HUES48 (cell line): ENCODE results near the gene SUN1.
"Not testable (repeated sequence)": the region's sequence is repeated elsewhere in the genome, so short reads cannot be mapped to it uniquely, and the experiment has no call there.

Experiments used
- H3K27ac ChIP-seq: one replicate; pipeline ENCODE4 v1.7.0; 2013; ENCODE audit warnings: low read depth, low read length, inconsistent platforms
- H3K27me3 ChIP-seq: 2 replicates; pipeline ENCODE4 v1.6.1; 2013; ENCODE audit warnings: mild to moderate bottlenecking, low read length; ENCODE audit not compliant: control insufficient read depth, insufficient read depth
- H3K36me3 ChIP-seq: 2 replicates; pipeline ENCODE4 v1.6.1; 2013; ENCODE audit warnings: low read length; ENCODE audit not compliant: control insufficient read depth, insufficient read depth
- H3K4me1 ChIP-seq: 2 replicates; pipeline ENCODE4 v1.6.1; 2013; ENCODE audit warnings: mild to moderate bottlenecking, low read length; ENCODE audit not compliant: control insufficient read depth, insufficient read depth
- H3K4me3 ChIP-seq: 2 replicates; pipeline ENCODE4 v1.5.1; 2013; ENCODE audit warnings: mild to moderate bottlenecking, low read depth, low read length
- H3K9ac ChIP-seq: 2 replicates; pipeline ENCODE4 v1.6.1; 2013; ENCODE audit warnings: mild to moderate bottlenecking, low read depth, low read length, moderate library complexity
- H3K9me3 ChIP-seq: 2 replicates; pipeline ENCODE4 v1.6.1; 2013; ENCODE audit warnings: low read length; ENCODE audit not compliant: control insufficient read depth, insufficient read depth

The SUN1 gene

DNA sequence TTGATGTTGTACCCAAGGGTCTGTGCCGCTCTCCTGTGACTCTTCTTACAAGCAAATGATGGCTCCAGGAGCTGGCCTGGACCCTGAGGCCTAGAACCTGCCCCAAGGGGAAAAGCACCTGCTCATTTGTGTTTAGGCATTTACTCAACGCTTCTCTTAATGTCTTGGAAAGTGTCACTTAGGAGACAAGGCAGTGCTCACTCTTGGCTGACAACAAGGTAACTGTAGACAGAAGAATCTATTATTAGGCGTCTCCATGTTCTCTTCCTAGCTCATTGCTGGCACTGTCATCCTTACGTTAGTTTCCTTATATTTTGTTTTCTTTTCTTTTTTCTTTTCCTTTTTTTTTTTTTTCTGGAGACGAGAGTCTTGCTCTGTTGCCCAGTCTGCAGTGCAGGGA is 38.1 kb upstream of the SUN1 start:
- Histone ChIP-seq H3K27ac (no peak overlapping the region), H3K9me3 (0 out of 2 replicates have a peak, but pooled peaks cover 4% of the 10 kb centered on the region), H3K4me3 (no peak overlapping the region), H3K4me1 (no peaks in the 10 kb centered on the region), H3K27me3 (no peaks in the 10 kb centered on the region), H3K36me3 (no peaks in the 10 kb centered on the region), H3K9ac (no peak overlapping the region)

DNA sequence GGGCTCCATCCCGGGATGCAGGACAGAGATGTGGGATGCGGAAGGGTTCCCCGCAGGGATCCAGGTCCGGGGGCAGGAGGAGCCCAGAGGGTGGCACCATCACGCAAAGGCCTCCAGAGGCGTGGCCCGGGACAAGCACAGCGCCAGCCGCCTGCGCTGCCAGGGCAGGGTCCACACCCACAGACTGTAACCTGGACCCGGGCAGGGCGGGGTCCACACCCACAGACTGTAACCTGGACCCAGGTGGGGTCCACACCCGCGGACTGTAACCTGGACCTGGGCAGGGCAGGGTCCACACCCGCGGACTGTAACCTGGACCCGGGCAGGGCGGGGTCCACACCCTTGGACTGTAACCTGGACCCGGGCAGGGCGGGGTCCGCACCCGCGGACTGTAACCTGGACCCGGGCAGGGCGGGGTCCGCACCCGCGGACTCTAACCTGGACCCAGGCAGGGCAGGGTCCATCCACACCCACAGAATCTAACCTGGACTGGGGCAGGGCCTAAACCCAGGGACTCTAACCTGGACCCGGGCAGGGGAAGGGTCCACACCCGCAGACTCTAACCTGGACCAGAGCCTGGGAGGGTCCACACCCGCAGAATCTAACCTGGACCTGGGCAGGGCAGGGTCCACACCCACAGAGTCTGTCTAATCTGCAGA is 37.5 kb upstream of the SUN1 start:
- H3K4me3 ChIP-seq, result no peak overlapping the region
- H3K36me3 ChIP-seq, result no peaks in the 10 kb centered on the region
- H3K27ac ChIP-seq, result no peak overlapping the region
- H3K27me3 ChIP-seq, result no peaks in the 10 kb centered on the region
- 0 out of 2 replicates have a peak, but pooled peaks cover 5% of the 10 kb centered on the region for H3K9me3 ChIP-seq
- no peaks in the 10 kb centered on the region for H3K4me1 ChIP-seq
- H3K9ac ChIP-seq, result no peak overlapping the region

- not testable (repeated sequence) for H3K4me3 ChIP-seq, H3K27ac ChIP-seq, H3K9me3 ChIP-seq, H3K9ac ChIP-seq, H3K36me3 ChIP-seq, H3K27me3 ChIP-seq, H3K4me1 ChIP-seq
Measured at GRCh38 chr7:796434-797169, 35.7 kb upstream of the SUN1 start.

DNA sequence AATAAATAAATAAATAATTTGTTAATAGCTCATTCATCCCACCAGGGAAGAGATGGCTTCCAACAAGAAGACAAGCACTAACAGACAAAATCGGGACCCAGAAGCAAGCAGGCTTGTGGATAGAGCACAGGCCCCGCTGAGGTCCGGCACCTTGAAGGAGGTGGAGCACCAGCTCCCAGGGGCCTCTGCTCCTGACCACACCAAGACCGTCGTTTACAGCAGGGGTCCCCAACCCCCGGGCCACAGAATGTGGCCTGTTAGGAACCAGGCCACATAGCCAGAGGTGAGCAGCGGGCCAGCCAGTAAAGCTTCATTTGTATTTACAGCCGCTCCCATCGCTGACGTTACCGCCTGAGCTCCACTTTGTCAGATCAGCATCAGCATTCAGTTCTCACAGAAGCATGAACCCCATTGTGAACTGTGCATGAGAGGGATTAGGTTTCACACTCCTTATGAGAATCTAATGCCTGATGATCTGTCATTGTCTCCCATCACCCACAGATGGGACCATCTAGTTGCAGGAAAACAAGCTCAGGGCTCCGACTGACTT is 33.3 kb upstream of the SUN1 start:
- no peaks in the 10 kb centered on the region for H3K27me3 ChIP-seq
- H3K9ac ChIP-seq, result no peak overlapping the region
- H3K4me1 ChIP-seq, result no peaks in the 10 kb centered on the region
- H3K9me3 ChIP-seq, result 0 out of 2 replicates have a peak, but pooled peaks cover 5% of the 10 kb centered on the region
- H3K27ac ChIP-seq, result no peak overlapping the region
- no peaks in the 10 kb centered on the region for H3K36me3 ChIP-seq
- no peak overlapping the region for H3K4me3 ChIP-seq

DNA sequence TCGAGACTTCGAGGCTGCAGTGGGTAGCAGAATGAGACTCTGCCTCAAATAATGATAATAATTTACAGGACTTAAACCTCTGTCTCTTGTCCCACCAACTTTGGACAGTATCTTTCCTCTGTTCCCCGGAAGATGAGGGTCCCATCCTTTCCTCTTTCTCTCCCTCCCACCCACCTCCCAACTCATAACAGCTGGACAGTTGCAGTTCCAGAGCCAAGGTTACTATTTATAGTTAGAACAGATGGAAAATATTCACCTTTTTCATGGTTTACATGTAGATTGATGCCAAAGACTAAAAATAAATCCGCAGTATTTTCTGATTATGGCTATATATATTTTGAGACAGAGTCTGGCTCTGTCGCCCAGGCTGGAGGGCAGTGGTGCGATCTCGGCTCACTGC is 31.6 kb upstream of the SUN1 start:
- 0 out of 2 replicates have a peak, but pooled peaks cover 5% of the 10 kb centered on the region for H3K9me3 ChIP-seq
- H3K27ac ChIP-seq, result no peak overlapping the region
- no peaks in the 10 kb centered on the region for H3K4me1 ChIP-seq
- no peak overlapping the region for H3K9ac ChIP-seq
- H3K36me3 ChIP-seq, result no peaks in the 10 kb centered on the region
- H3K4me3 ChIP-seq, result no peak overlapping the region
- H3K27me3 ChIP-seq, result no peaks in the 10 kb centered on the region

DNA sequence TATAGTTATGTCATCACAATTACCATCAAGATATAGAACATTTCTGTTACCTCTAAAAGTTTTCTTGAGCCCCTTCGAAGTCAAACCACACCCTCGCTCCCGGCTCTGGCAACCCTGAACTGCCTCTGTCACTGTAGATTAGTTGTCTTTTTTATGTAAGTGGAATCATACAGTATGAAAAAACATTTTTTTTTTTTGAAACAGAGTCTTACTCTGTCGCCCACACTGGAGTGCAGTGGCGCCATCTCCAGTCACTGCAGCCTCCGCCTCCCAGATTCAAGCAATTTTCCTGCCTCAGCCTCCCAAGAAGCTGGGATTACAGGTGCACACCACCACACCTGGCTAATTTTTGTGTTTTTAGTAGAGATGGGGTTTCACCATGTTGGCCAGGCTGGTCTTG is 30.9 kb upstream of the SUN1 start:
- H3K27ac ChIP-seq, H3K4me1 ChIP-seq, H3K4me3 ChIP-seq, H3K9me3 ChIP-seq, H3K36me3 ChIP-seq, H3K27me3 ChIP-seq, H3K9ac ChIP-seq: not testable (repeated sequence)

DNA sequence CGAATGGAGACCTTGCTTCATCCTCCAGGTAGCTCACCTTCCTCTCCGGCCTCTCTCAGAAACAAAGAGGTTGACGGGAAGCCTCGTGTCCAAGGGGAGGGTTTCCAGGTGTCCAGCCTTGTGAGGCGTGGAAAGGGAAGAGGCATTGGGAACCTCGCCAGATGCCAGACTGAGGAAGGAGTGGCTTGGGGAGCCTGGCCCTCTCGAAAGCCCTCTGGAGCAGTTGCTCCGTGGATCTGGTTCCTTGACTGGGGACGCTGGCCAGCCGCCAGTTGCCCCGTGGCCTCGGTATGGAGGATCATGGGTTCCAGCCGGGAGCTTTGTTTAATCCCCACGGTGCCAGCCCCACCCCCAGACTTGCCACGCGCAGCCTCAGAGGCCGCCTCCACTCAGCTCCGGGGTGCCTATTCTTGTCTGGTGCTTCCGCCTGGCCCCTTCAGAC is 30.3 kb upstream of the SUN1 start:
- H3K9me3 ChIP-seq, result 0 out of 2 replicates have a peak, but pooled peaks cover 5% of the 10 kb centered on the region
- H3K4me1 ChIP-seq, result no peaks in the 10 kb centered on the region
- H3K27me3 ChIP-seq, result no peaks in the 10 kb centered on the region
- H3K27ac ChIP-seq, result no peak overlapping the region
- no peaks in the 10 kb centered on the region for H3K36me3 ChIP-seq
- no peak overlapping the region for H3K4me3 ChIP-seq
- H3K9ac ChIP-seq, result no peak overlapping the region

GRCh38 chr7:802500-803242 is 29.6 kb upstream of the SUN1 start:
- H3K27ac ChIP-seq, result no peak overlapping the region
- no peaks in the 10 kb centered on the region for H3K27me3 ChIP-seq
- H3K4me1 ChIP-seq, result no peaks in the 10 kb centered on the region
- no peaks in the 10 kb centered on the region for H3K36me3 ChIP-seq
- H3K4me3 ChIP-seq, result no peak overlapping the region
- no peak overlapping the region for H3K9ac ChIP-seq
- 0 out of 2 replicates have a peak, but pooled peaks cover 5% of the 10 kb centered on the region for H3K9me3 ChIP-seq

- Histone ChIP-seq H3K9ac (no peak overlapping the region), H3K9me3 (0 out of 2 replicates have a peak, but pooled peaks cover 5% of the 10 kb centered on the region), H3K27me3 (no peaks in the 10 kb centered on the region), H3K36me3 (no peaks in the 10 kb centered on the region), H3K4me3 (no peak overlapping the region), H3K27ac (no peak overlapping the region), H3K4me1 (no peaks in the 10 kb centered on the region)
Measured at GRCh38 chr7:803243-803635, 29.0 kb upstream of the SUN1 start.

- not testable (repeated sequence) for H3K36me3 ChIP-seq, H3K9me3 ChIP-seq, H3K27me3 ChIP-seq, H3K9ac ChIP-seq, H3K4me1 ChIP-seq, H3K4me3 ChIP-seq, H3K27ac ChIP-seq
Measured at GRCh38 chr7:803796-804195, 28.5 kb upstream of the SUN1 start.

GRCh38 chr7:805261-805660 is 27.0 kb upstream of the SUN1 start:
- Histone ChIP-seq H3K4me1 (no peaks in the 10 kb centered on the region), H3K9ac (no peak overlapping the region), H3K36me3 (no peaks in the 10 kb centered on the region), H3K4me3 (no peak overlapping the region), H3K27ac (no peak overlapping the region), H3K27me3 (no peaks in the 10 kb centered on the region), H3K9me3 (no peaks in the 10 kb centered on the region)
